ENCODE results near the gene DHX36. TPM values are rescaled to one million over a fixed set of nuclear protein-coding genes. Genes with fewer than 3 reads are reported as not detected.

The DHX36 gene
- total and polyA plus RNA-seq, 2 of the 4 experiments (the other 2 are of a cell fraction) = 27.1 to 30.2 TPM

GRCh38 chr3:154228561-154229216 lies 95.6 kb downstream of the DHX36 start (continued):
- no peak for TF ChIP-seq ELK1 (IDR thresholded peaks at IDR 0.05; ENCODE audit: borderline replicate concordance, low read depth, low read length)

- TF ChIP-seq CEBPB (IDR thresholded peaks at IDR 0.05; ENCODE audit: low read depth, low read length) (no peak), BHLHE40 (IDR thresholded peaks at IDR 0.05; ENCODE audit: low read depth, low read length) (no peak), ELK1 (IDR thresholded peaks at IDR 0.05; ENCODE audit: borderline replicate concordance, low read depth, low read length) (no peak), RFX5 (IDR thresholded peaks at IDR 0.05; ENCODE audit: low read depth, low read length) (no peak), USF2 (IDR thresholded peaks at IDR 0.05; ENCODE audit: low read depth, low read length) (no peak), MAFK (IDR thresholded peaks at IDR 0.05; ENCODE audit: low read depth, low read length) (no peak), SMC3 (IDR thresholded peaks at IDR 0.05; ENCODE audit: low read depth, low read length) (no peak), NFE2L2 (IDR thresholded peaks at IDR 0.05; ENCODE audit: low read depth, low read length) (no peak), MAZ (IDR thresholded peaks at IDR 0.05; ENCODE audit: borderline replicate concordance, low read depth, low read length) (no peak), POLR2A (IDR thresholded peaks at IDR 0.05; ENCODE audit: low read depth, low read length) (no peak), FOS (IDR thresholded peaks at IDR 0.05; ENCODE audit: low read depth, low read length) (no peak), MXI1 (IDR thresholded peaks at IDR 0.05; ENCODE audit: borderline replicate concordance, low read depth, low read length) (no peak)
- Histone ChIP-seq H2BK20ac (ENCODE audit: low read depth, low read length) (no peak overlapping the region), H2AK9ac (replicated peaks; ENCODE audit: low read depth, low read length, poor library complexity) (no peak overlapping the region), H2AFZ (replicated peaks; ENCODE audit: low read length, poor library complexity) (no peak overlapping the region), H3K4me3 (ENCODE audit: insufficient read depth, low read depth, low read length) (no peak overlapping the region), H3K14ac (replicated peaks; ENCODE audit: low read depth, low read length) (no peak overlapping the region), H3K36me3 (ENCODE audit: control insufficient read depth, insufficient read depth, low read length) (no peaks in the 10 kb centered on the region), H3K27ac (ENCODE audit: insufficient read depth, low read length) (no peak overlapping the region), H3K79me1 (ENCODE audit: low read depth in 1 of 2, low read length in 2 of 2) (no peaks in the 10 kb centered on the region), H3K18ac (ENCODE audit: low read depth, low read length) (no peak overlapping the region), H2BK15ac (ENCODE audit: low read depth, low read length) (no peak overlapping the region), H4K91ac (ENCODE audit: insufficient read depth, low read depth, low read length) (no peak overlapping the region), H2BK5ac (ENCODE audit: low read depth, low read length, poor library complexity, severe bottlenecking) (no peak overlapping the region), H3K4me1 (ENCODE audit: control insufficient read depth, insufficient read depth, low read length) (0 out of 2 replicates have a peak, but pooled peaks cover 2% of the 10 kb centered on the region), H3K4ac (ENCODE audit: low read depth, low read length) (no peak overlapping the region), H4K5ac (ENCODE audit: low read depth, low read length) (no peak overlapping the region), H3K9me1 (ENCODE audit: insufficient read depth, low read length) (no peaks in the 10 kb centered on the region), H3K9ac (ENCODE audit: low read depth, low read length) (no peak overlapping the region), H4K8ac (ENCODE audit: low read depth in 2 of 2, low read length in 2 of 2) (no peak overlapping the region), H3K23ac (ENCODE audit: low read depth, low read length) (no peak overlapping the region), H3K56ac (ENCODE audit: extremely low read depth, insufficient read depth, low read length) (no peak overlapping the region), H3K4me2 (ENCODE audit: low read depth, low read length) (no peak overlapping the region), H3K9me3 (ENCODE audit: control insufficient read depth, insufficient read depth, low read length) (no peaks in the 10 kb centered on the region), H2AK5ac (ENCODE audit: low read depth, low read length) (no peak overlapping the region), H2BK120ac (ENCODE audit: low read depth, low read length) (no peak overlapping the region), H4K20me1 (ENCODE audit: insufficient read depth, low read length) (no peaks in the 10 kb centered on the region), H3K27me3 (ENCODE audit: control insufficient read depth, insufficient read depth, low read length) (no peaks in the 10 kb centered on the region)
- DNase-seq (no peak), ATAC-seq (ENCODE audit: low read depth) (no peak)
- WGBS, 2 experiments (ENCODE audit: extremely low coverage in 2 of 2, insufficient read length in 1 of 2) = no CpG with 5 or more reads among the region's 3 CpGs
- CTCF ChIA-PET = interaction anchor here (0.7 kb wide), 1 partner anchor 62 kb away, joined by 3 read pairs; no protein-coding TSS in a partner anchor
- in situ Hi-C loops (cut with MboI; ENCODE audit: low sequenced_read_pairs) = loop anchor here (25.0 kb wide), 1 partner anchor 1215 kb away; no protein-coding TSS in a partner anchor
- intact Hi-C loops (cut with micrococcal nuclease) = no loop called here
- no TSS peak for BruUV-seq (replicated peaks)
- POLR2A ChIA-PET (ENCODE audit: unreplicated experiment) = no interaction called here
- dilution Hi-C loops (cut with HindIII; ENCODE audit: low sequenced_read_pairs, unreplicated experiment) = no loop called here
Observed at GRCh38 chr3:154227531-154227930, 96.8 kb downstream of the DHX36 start.

All from IMR-90 (cell line).